ENCODE results near the gene PSMC5. TPM values are rescaled to one million over a fixed set of nuclear protein-coding genes. Genes with fewer than 3 reads are reported as not detected.

Gene PSMC5
- total and polyA plus RNA-seq, 4 donors = 51.0 to 87.4 (median 72.2) TPM

DNA sequence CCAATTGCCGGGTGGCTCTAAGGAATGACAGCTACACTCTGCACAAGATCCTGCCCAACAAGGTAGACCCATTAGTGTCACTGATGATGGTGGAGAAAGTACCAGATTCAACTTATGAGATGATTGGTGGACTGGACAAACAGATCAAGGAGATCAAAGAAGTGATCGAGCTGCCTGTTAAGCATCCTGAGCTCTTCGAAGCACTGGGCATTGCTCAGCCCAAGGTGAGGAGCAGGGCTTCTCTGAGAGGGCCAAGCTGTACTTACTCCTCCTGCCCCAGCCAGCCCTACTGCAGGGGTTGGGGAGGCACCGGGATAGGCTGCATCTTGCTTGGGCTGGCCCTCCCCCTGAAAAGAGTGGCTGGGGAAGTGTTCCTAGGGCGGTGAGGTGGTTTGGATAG is 3.0 kb downstream of the PSMC5 start:
- WGBS = 93% methylated on average over 5 of the region's 5 CpGs
- TF ChIP-seq YY1 (IDR thresholded peaks at IDR 0.05) (no peak), RXRA (IDR thresholded peaks at IDR 0.05) (no peak), HNF4G (IDR thresholded peaks at IDR 0.05) (no peak), FOXA2 (IDR thresholded peaks at IDR 0.05) (no peak), EGR1 (IDR thresholded peaks at IDR 0.05; ENCODE audit: low read depth in 2 of 2) (no peak), SP1 (IDR thresholded peaks at IDR 0.05) (no peak), NR2F2 (IDR thresholded peaks at IDR 0.05) (no peak)
- TF ChIP-seq, protein P1, sequence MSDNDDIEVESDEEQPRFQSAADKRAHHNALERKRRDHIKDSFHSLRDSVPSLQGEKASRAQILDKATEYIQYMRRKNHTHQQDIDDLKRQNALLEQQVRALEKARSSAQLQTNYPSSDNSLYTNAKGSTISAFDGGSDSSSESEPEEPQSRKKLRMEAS (IDR thresholded peaks at IDR 0.05) = no peak
- TF ChIP-seq, protein P2, sequence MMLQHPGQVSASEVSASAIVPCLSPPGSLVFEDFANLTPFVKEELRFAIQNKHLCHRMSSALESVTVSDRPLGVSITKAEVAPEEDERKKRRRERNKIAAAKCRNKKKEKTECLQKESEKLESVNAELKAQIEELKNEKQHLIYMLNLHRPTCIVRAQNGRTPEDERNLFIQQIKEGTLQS (IDR thresholded peaks at IDR 0.05) = no peak
- TF ChIP-seq, protein P3, sequence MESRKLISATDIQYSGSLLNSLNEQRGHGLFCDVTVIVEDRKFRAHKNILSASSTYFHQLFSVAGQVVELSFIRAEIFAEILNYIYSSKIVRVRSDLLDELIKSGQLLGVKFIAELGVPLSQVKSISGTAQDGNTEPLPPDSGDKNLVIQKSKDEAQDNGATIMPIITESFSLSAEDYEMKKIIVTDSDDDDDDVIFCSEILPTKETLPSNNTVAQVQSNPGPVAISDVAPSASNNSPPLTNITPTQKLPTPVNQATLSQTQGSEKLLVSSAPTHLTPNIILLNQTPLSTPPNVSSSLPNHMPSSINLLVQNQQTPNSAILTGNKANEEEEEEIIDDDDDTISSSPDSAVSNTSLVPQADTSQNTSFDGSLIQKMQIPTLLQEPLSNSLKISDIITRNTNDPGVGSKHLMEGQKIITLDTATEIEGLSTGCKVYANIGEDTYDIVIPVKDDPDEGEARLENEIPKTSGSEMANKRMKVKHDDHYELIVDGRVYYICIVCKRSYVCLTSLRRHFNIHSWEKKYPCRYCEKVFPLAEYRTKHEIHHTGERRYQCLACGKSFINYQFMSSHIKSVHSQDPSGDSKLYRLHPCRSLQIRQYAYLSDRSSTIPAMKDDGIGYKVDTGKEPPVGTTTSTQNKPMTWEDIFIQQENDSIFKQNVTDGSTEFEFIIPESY (IDR thresholded peaks at IDR 0.05) = no peak
- TF ChIP-seq, protein P4, sequence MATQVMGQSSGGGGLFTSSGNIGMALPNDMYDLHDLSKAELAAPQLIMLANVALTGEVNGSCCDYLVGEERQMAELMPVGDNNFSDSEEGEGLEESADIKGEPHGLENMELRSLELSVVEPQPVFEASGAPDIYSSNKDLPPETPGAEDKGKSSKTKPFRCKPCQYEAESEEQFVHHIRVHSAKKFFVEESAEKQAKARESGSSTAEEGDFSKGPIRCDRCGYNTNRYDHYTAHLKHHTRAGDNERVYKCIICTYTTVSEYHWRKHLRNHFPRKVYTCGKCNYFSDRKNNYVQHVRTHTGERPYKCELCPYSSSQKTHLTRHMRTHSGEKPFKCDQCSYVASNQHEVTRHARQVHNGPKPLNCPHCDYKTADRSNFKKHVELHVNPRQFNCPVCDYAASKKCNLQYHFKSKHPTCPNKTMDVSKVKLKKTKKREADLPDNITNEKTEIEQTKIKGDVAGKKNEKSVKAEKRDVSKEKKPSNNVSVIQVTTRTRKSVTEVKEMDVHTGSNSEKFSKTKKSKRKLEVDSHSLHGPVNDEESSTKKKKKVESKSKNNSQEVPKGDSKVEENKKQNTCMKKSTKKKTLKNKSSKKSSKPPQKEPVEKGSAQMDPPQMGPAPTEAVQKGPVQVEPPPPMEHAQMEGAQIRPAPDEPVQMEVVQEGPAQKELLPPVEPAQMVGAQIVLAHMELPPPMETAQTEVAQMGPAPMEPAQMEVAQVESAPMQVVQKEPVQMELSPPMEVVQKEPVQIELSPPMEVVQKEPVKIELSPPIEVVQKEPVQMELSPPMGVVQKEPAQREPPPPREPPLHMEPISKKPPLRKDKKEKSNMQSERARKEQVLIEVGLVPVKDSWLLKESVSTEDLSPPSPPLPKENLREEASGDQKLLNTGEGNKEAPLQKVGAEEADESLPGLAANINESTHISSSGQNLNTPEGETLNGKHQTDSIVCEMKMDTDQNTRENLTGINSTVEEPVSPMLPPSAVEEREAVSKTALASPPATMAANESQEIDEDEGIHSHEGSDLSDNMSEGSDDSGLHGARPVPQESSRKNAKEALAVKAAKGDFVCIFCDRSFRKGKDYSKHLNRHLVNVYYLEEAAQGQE (IDR thresholded peaks at IDR 0.05) = no peak
- TF ChIP-seq, protein P5, sequence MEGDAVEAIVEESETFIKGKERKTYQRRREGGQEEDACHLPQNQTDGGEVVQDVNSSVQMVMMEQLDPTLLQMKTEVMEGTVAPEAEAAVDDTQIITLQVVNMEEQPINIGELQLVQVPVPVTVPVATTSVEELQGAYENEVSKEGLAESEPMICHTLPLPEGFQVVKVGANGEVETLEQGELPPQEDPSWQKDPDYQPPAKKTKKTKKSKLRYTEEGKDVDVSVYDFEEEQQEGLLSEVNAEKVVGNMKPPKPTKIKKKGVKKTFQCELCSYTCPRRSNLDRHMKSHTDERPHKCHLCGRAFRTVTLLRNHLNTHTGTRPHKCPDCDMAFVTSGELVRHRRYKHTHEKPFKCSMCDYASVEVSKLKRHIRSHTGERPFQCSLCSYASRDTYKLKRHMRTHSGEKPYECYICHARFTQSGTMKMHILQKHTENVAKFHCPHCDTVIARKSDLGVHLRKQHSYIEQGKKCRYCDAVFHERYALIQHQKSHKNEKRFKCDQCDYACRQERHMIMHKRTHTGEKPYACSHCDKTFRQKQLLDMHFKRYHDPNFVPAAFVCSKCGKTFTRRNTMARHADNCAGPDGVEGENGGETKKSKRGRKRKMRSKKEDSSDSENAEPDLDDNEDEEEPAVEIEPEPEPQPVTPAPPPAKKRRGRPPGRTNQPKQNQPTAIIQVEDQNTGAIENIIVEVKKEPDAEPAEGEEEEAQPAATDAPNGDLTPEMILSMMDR (IDR thresholded peaks at IDR 0.05; ENCODE audit: low read depth, low read length, missing input control) = no peak
- Histone ChIP-seq H3K36me3 (ENCODE audit: control insufficient read depth in 4 of 4, insufficient read depth in 3 of 4, low read depth in 1 of 4, low read length in 3 of 4) (peaks cover 26 to 55% (median 51%) of the 10 kb centered on the region in 4 donors), H3K4me1 (ENCODE audit: control insufficient read depth in 4 of 4, insufficient read depth in 4 of 4, low read length in 3 of 4) (peaks cover 0 to 27% (median 19%) of the 10 kb centered on the region in 4 donors), H3K27ac (ENCODE audit: low read depth in 1 of 2, low read length in 2 of 2) (no peak overlapping the region), H3K4me3 (ENCODE audit: low read depth in 1 of 3, low read length in 3 of 3) (no peak overlapping the region), H3K9ac (ENCODE audit: low read depth in 1 of 2, low read length in 2 of 2) (no peak overlapping the region), H3K9me3 (ENCODE audit: control insufficient read depth in 4 of 4, low read length in 3 of 4) (no peaks in the 10 kb centered on the region), H3K27me3 (ENCODE audit: control insufficient read depth in 4 of 4, insufficient read depth in 4 of 4, low read length in 3 of 4) (no peaks in the 10 kb centered on the region)
- DNase-seq (ENCODE audit: low spot score) = no peak

DNA sequence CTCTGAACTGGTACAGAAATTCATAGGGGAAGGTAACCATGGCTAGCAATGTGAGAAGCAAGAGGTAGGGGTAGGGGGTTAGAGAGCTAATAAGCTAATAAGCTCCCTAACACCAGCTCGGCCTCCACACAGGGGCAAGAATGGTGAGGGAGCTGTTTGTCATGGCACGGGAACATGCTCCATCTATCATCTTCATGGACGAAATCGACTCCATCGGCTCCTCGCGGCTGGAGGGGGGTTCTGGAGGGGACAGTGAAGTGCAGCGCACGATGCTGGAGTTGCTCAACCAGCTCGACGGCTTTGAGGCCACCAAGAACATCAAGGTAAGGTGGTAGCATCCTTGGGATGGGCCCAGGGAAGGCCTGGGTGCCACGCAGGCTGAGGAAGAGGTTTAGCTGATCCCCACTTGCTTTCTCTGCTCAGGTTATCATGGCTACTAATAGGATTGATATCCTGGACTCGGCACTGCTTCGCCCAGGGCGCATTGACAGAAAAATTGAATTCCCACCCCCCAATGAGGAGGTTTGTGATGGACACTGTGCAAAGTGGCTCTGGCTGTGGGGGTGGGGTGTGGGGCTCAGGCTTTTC is 3.8 kb downstream of the PSMC5 start:
- TF ChIP-seq FOXA1 (IDR thresholded peaks at IDR 0.05) = no peak
- Histone ChIP-seq H3K9me3 (ENCODE audit: control insufficient read depth in 4 of 4, low read length in 3 of 4) (no peaks in the 10 kb centered on the region), H3K4me1 (ENCODE audit: control insufficient read depth in 4 of 4, insufficient read depth in 4 of 4, low read length in 3 of 4) (peaks cover 0 to 23% (median 15%) of the 10 kb centered on the region in 4 donors), H3K4me3 (ENCODE audit: low read depth in 1 of 3, low read length in 3 of 3) (no peak overlapping the region), H3K27ac (ENCODE audit: low read depth in 1 of 2, low read length in 2 of 2) (no peak overlapping the region), H3K9ac (ENCODE audit: low read depth in 1 of 2, low read length in 2 of 2) (no peak overlapping the region), H3K27me3 (ENCODE audit: control insufficient read depth in 4 of 4, insufficient read depth in 4 of 4, low read length in 3 of 4) (no peaks in the 10 kb centered on the region), H3K36me3 (ENCODE audit: control insufficient read depth in 4 of 4, insufficient read depth in 3 of 4, low read depth in 1 of 4, low read length in 3 of 4) (peaks cover 27 to 59% (median 53%) of the 10 kb centered on the region in 4 donors)
- no peak for DNase-seq (ENCODE audit: low spot score)
- 88% methylated on average over 15 of the region's 15 CpGs for WGBS
